Activated CD4-positive, alpha-beta T cell treated with anti-CD3 and anti-CD28 coated beads, Interleukin-2, amount 50 U/mL, for 48 hours (primary cell): ENCODE measurements around the gene PRSS50.

Experiments used
- DNase-seq, 2 experiments: peaks; one replicate each; pipeline ENCODE4 v3.0.0-alpha.2; 2020

PRSS50 gene

GRCh38 chr3:46682974-46683373, 34.7 kb downstream of the PRSS50 start:
- DNase-seq = no peak

- DNase-seq = no peak
Measured at GRCh38 chr3:46681856-46682540, 35.7 kb downstream of the PRSS50 start.

- DNase-seq = no peak
Measured at GRCh38 chr3:46681387-46681786, 36.3 kb downstream of the PRSS50 start.

GRCh38 chr3:46680298-46680826, 37.3 kb downstream of the PRSS50 start:
- DNase-seq = no peak

GRCh38 chr3:46679681-46680080, 38.0 kb downstream of the PRSS50 start:
- no peak for DNase-seq

- no peak for DNase-seq
Measured at GRCh38 chr3:46678280-46678679, 39.4 kb downstream of the PRSS50 start.

GRCh38 chr3:46677411-46677726, 40.3 kb downstream of the PRSS50 start:
- DNase-seq = no peak

- DNase-seq = no peak
Measured at GRCh38 chr3:46676601-46677410, 40.9 kb downstream of the PRSS50 start.

GRCh38 chr3:46675843-46676567, 41.7 kb downstream of the PRSS50 start:
- no peak for DNase-seq

GRCh38 chr3:46675426-46675825, 42.2 kb downstream of the PRSS50 start:
- no peak for DNase-seq

- DNase-seq = no peak
Measured at GRCh38 chr3:46674031-46674845, 43.4 kb downstream of the PRSS50 start.

GRCh38 chr3:46673151-46674030, 44.3 kb downstream of the PRSS50 start:
- no peak for DNase-seq

GRCh38 chr3:46672349-46672695, 45.3 kb downstream of the PRSS50 start:
- no peak for DNase-seq

GRCh38 chr3:46671541-46672348, 45.9 kb downstream of the PRSS50 start:
- no peak for DNase-seq

GRCh38 chr3:46670891-46671427, 46.7 kb downstream of the PRSS50 start:
- no peak for DNase-seq

GRCh38 chr3:46670000-46670890, 47.4 kb downstream of the PRSS50 start:
- DNase-seq = no peak

GRCh38 chr3:46669191-46669999, 48.3 kb downstream of the PRSS50 start:
- DNase-seq = no peak

GRCh38 chr3:46668591-46668990, 49.1 kb downstream of the PRSS50 start:
- DNase-seq = no peak

- DNase-seq = no peak
Measured at GRCh38 chr3:46668116-46668515, 49.6 kb downstream of the PRSS50 start.
